Measurements from ENCODE around the gene DPP6. TPM values are rescaled to one million over a fixed set of nuclear protein-coding genes. Genes with fewer than 3 reads are reported as not detected.

Gene DPP6
- total and polyA plus RNA-seq, 2 experiments from 2014 or later, result not detected

- Mint-ChIP-seq H3K36me3 (ENCODE audit: low read depth) (no peaks in the 10 kb centered on the region), H3K27me3 (ENCODE audit: insufficient read depth, low read depth, poor library complexity) (peaks cover 4% of the 10 kb centered on the region), H3K4me1 (peaks cover 21% of the 10 kb centered on the region), H3K27ac (0 out of 2 replicates have a peak overlapping the region, but pooled peaks have one; percentile 21), H3K9me3 (no peaks in the 10 kb centered on the region), H3K4me3 (no peak overlapping the region)
- H3K36me3 ChIP-seq (ENCODE audit: insufficient read depth), result peaks cover 11% of the 10 kb centered on the region; the same call in 1 of the 2 replicates
- no peaks in the 10 kb centered on the region for H3K9me2 ChIP-seq (ENCODE audit: insufficient read depth)
- no peak overlapping the region for H3K4me2 ChIP-seq
- no peak overlapping the region for H3K4me3 ChIP-seq
- no peak overlapping the region for H3K27ac ChIP-seq (ENCODE audit: low read depth)
- H3K4me1 ChIP-seq (ENCODE audit: insufficient read depth), result no peaks in the 10 kb centered on the region
- no peak for DNase-seq (ENCODE audit: low spot score)
- no peaks in the 10 kb centered on the region for H3K27me3 ChIP-seq (ENCODE audit: insufficient read depth)
- no peak for TF ChIP-seq STAT1 (IDR thresholded peaks at IDR 0.05; ENCODE audit: unreplicated experiment)
- TF ChIP-seq ZNF331 (CRISPR knock-in tag; IDR thresholded peaks at IDR 0.05; ENCODE audit: low read depth), result no peak
- TF ChIP-seq ZNF462 (CRISPR knock-in tag; IDR thresholded peaks at IDR 0.05), result no peak
- TF ChIP-seq CREB1 (CRISPR knock-in tag; IDR thresholded peaks at IDR 0.05; ENCODE audit: low read depth), result no peak
- TF ChIP-seq REST (IDR thresholded peaks at IDR 0.05; ENCODE audit: unreplicated experiment), result no peak
- ATAC-seq, result peak; percentile 36
- no peak overlapping the region for H2AFZ ChIP-seq
- H4K20me1 ChIP-seq (replicated peaks; ENCODE audit: insufficient read depth), result no peaks in the 10 kb centered on the region
- no peaks in the 10 kb centered on the region for H3F3A ChIP-seq (replicated peaks; ENCODE audit: low read depth)
- no peaks in the 10 kb centered on the region for H3K79me2 ChIP-seq (replicated peaks; ENCODE audit: insufficient read depth)
Observed at GRCh38 chr7:154372011-154372601, 319.9 kb downstream of the DPP6 start.
